ENCODE measurements around the gene PTPA. TPM values are rescaled to one million over a fixed set of nuclear protein-coding genes. Genes with fewer than 3 reads are reported as not detected.

PTPA gene
- total and polyA plus RNA-seq, 10 of the 15 experiments (the other 5 are each of a cell fraction or from before 2014, with no cell fraction given), result 1.6 to 111 (median 55.1) TPM

GRCh38 chr9:129143031-129143927 lies 32.1 kb downstream of the PTPA start:
- H3K9me3 ChIP-seq (replicated peaks; ENCODE audit: control insufficient read depth, insufficient read depth, low read length), result no peaks in the 10 kb centered on the region
- no peaks in the 10 kb centered on the region for H4K20me1 ChIP-seq (ENCODE audit: control insufficient read depth, insufficient read depth)
- no peak for DNase-seq (ENCODE audit: low read depth, low spot score)
- peak; percentile 58 for ATAC-seq
- peaks cover 0 to 14% of the 10 kb centered on the region in 2 experiments; a peak in 3 of 4 replicates for H3K36me3 ChIP-seq (ENCODE audit: control insufficient read depth in 2 of 2, insufficient read depth in 2 of 2, low read length in 1 of 2)
- intact Hi-C loops (cut with micrococcal nuclease; ENCODE audit: unreplicated experiment) (no loop called here), in situ Hi-C loops (cut with MboI) (no loop called here)
- SMC1A ChIA-PET (ENCODE audit: uncharacterized antibody, unreplicated experiment), result interaction anchor here (0.8 to 8.1 kb wide), 11 partner anchors 8 to 481 kb away, joined by 3 to 116 read pairs (median 8); partner anchors contain the start of genes C9orf50, IER5L and NTMT1
- WGBS (ENCODE audit: insufficient coverage, insufficient replicate concordance, low lambda C conversion rate, missing lambda C conversion rate), result 53% methylated on average over 13 of the region's 14 CpGs
- RAD21 ChIA-PET (ENCODE audit: unreplicated experiment), result interaction anchor here (0.6 to 7.8 kb wide), 17 partner anchors 12 to 482 kb away, joined by 3 to 197 read pairs (median 4); partner anchors contain the start of genes IER5L and NTMT1
- H2AFZ ChIP-seq (ENCODE audit: control insufficient read depth, low read depth, low read length), result no peak overlapping the region
- peaks cover 43% of the 10 kb centered on the region for H3K4me1 ChIP-seq (ENCODE audit: control insufficient read depth, insufficient read depth, low read length)
- H3K4me2 ChIP-seq (ENCODE audit: control insufficient read depth, insufficient read depth), result peak overlapping the region; percentile 71
- peaks cover 7% of the 10 kb centered on the region for H3K79me2 ChIP-seq (ENCODE audit: control insufficient read depth, insufficient read depth, low read length)
- H3K27me3 ChIP-seq (replicated peaks in 1 of 2; ENCODE audit: control insufficient read depth in 2 of 2, insufficient read depth in 2 of 2, low read length in 1 of 2), result no peaks in the 10 kb centered on the region
- CTCF ChIA-PET, result interaction anchor here (0.6 to 11.0 kb wide), 39 partner anchors 9 to 781 kb away, joined by 3 to 273 read pairs (median 4); partner anchors contain the start of genes C9orf50, CRAT, ENDOG and IER5L
- H3K27ac ChIP-seq (ENCODE audit: control insufficient read depth, insufficient read depth), result peak overlapping the region; percentile 100
- no peak overlapping the region for H3K9ac ChIP-seq (ENCODE audit: control insufficient read depth, insufficient read depth, low read length)
- H3K4me3 ChIP-seq, result no peak overlapping the region
- no TSS peak for BruUV-seq (replicated peaks)
- FAIRE-seq, result peak; percentile 65
- POLR2A ChIA-PET, result interaction anchor here (0.8 to 2.5 kb wide), 13 partner anchors 12 to 484 kb away, joined by 3 to 11 read pairs (median 4); partner anchors contain the start of genes IER5L and SH3GLB2
- TF ChIP-seq YY1 (IDR thresholded peaks at IDR 0.05; ENCODE audit: low read depth, low read length), result peak; percentile 76
- TF ChIP-seq IRF4 (IDR thresholded peaks at IDR 0.05; ENCODE audit: low read depth, low read length), result no peak
- no peak for TF ChIP-seq ETV6 (conservative IDR thresholded peaks at IDR 0.05 in 1 of 2, IDR thresholded peaks at IDR 0.05 in 1 of 2; ENCODE audit: borderline replicate concordance in 1 of 2, low read depth in 1 of 2)
- peak; percentile 62; the same call in 1 of the 2 replicates for TF ChIP-seq SMC3 (IDR thresholded peaks at IDR 0.05; ENCODE audit: borderline replicate concordance, low read length)
- TF ChIP-seq SMARCA5 (IDR thresholded peaks at IDR 0.05), result 0 out of 2 replicates have a peak, but pooled peaks have one; percentile 33
- no peak for TF ChIP-seq RAD51 (IDR thresholded peaks at IDR 0.05)
- TF ChIP-seq NR2F1 (conservative IDR thresholded peaks at IDR 0.05), result 0 out of 2 replicates have a peak, but pooled peaks have one; percentile 25
- TF ChIP-seq BCLAF1 (IDR thresholded peaks at IDR 0.05), result no peak
- peak; percentile 96 to 99 (median 99); a peak in 5 of 6 replicates for TF ChIP-seq CTCF (IDR thresholded peaks at IDR 0.05 in 2 of 3, conservative IDR thresholded peaks at IDR 0.05 in 1 of 3; ENCODE audit: control insufficient read depth in 2 of 3, extremely low read depth in 1 of 3, insufficient read depth in 1 of 3, low read depth in 3 of 3, low read length in 3 of 3)
- no peak for TF ChIP-seq CEBPB (IDR thresholded peaks at IDR 0.05; ENCODE audit: borderline replicate concordance in 1 of 2, low read depth in 2 of 2, low read length in 2 of 2)
- TF ChIP-seq RAD21 (IDR thresholded peaks at IDR 0.05; ENCODE audit: insufficient read depth, low read depth, low read length), result peak; percentile 48
- 0 out of 4 replicates have a peak, but pooled peaks of 1 of the 2 experiments have one; percentile 8 for TF ChIP-seq IKZF2 (IDR thresholded peaks at IDR 0.05)
- no peak for TF ChIP-seq TCF3 (IDR thresholded peaks at IDR 0.05; ENCODE audit: borderline replicate concordance, insufficient read depth, low read depth, low read length)
- TF ChIP-seq HDGF (IDR thresholded peaks at IDR 0.05), result 0 out of 2 replicates have a peak, but pooled peaks have one; percentile 68
- TF ChIP-seq MTA3 (IDR thresholded peaks at IDR 0.05; ENCODE audit: borderline replicate concordance, low read length), result no peak
